Measurements from ENCODE around the gene TUBAL3.

Gene TUBAL3

DNA sequence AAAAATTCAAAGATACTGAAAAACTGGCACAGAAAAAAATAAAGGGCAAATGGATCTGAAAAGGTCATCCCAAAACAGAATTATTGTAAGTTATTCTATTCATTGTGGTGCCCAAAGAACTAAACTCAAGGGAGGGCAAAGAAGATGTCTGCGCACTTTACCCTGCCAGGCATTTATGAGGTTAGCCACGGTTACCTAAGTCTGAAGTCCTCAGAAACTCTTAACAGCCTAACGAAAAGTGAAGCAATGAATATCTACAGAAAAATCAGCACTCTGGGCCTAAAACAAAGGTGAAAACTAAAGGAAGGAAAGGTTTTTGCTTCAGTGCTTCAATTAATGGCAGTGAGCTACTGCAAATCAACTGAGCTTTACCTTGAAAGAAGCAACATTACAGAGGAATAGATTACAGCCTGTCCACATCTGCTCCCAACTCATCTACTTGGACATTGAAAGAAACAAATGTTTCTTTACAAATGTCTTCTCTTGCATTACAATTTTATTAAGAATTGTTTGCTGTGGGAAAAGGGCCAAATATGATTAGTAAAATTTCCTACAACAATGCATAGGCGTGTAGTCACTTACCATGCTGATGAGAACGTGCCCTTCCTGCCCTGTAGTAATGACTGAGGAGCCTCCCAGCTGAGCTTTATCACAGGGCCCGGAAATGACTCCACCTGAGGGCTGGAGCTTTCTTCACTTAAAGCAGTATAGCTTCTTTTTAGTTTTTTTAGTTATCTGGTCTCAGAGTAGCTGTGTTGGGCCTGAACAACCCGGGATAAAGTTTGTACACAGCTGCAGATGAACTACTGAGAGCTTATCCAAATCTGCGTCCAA lies at the start of gene TUBAL3:
TSS of gene TUBAL3 (minus strand) at position 621 of the 834 bp plus-strand sequence. CDS start at position 585, 36 bp downstream.
- DNase-seq (ENCODE audit: low spot score): no peak

DNA sequence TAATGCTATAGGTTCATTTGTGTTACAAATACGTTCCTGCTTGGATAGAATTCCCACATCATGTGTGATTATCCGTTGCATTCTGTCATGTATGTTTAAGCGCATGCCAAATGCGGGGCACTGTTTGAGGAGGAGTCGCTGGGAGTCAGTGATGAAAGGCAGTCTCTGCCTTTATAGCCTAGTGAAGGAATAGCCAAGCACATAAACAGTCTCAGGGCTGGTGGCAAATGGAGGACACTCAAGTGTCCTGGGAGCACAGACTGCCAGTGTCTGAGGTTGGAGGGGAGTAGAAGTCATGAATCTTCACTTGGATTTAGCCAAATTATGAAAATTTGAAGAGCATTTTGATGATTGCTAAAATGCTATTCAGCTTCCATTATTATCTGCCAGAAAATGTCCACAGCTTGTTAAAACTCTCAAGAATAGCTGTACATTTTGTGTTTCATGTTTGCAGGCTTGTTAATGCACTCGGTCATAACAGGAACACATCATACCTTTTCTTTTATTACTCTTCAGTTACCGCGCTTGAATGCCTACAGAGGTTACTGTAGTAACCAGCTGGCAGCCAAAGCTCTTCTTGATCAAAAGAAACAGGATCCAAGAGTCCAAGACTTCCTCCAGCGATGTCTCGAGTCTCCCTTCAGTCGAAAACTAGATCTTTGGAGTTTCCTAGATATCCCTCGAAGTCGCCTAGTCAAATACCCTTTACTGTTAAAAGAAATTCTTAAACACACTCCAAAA lies 49.3 kb upstream of the TUBAL3 start:
- no peak for DNase-seq (ENCODE audit: low spot score)

DNA sequence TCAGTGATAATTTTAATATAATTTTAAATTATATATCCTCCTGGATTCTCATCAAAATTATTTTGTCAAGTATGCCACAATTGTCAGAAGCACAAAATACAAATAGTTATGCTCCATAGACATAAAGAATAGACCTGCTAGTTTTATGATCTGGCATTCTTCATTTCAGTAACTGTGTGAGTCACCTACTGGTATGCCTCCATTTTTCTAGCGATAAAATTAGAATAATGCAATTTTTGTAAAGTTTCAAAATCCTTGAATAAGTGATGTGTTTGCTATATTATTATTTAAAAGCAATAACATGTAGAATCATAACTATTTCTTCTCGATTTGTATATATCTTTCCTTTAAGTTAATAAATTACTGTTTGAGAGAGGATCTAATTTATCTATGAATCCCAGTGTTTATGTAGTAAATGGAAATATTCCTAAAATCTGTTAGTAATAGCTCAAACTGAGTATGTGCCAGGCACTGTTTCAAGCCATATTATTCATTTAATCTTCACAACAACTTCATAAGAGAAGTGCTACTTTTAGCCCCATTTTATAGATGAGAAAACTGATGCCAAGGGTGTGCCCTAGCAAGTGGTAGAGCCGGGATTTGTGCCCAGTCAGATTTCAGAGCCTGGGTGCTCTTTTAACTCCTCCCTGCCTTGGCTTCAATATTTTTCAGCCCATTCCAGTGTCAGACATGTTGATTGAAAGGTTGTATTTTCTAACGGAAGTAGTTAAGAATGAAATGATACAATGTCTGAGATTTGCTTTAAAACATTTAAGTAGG lies 46.2 kb upstream of the TUBAL3 start:
- no peak for DNase-seq (ENCODE audit: low spot score)

DNA sequence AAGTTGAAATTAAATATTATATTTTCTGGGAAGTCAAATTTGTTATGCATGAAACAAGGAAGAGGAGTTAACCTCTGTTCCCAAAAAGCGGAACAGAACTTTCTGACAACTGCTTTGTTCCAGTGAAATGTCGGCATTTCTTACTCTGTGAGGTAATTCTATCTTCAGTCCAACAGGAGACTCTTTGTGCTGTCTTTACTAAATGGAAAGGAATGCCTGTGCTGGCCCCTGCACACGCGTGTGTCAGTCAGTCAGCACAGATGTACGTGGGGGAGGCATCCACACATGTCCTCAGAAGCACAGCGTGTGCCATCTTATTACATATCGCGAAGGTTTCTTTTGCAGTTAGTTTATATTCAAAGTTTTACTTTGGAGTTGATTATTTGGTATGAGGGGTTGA lies 45.2 kb upstream of the TUBAL3 start:
- no peak for DNase-seq (ENCODE audit: low spot score)

DNA sequence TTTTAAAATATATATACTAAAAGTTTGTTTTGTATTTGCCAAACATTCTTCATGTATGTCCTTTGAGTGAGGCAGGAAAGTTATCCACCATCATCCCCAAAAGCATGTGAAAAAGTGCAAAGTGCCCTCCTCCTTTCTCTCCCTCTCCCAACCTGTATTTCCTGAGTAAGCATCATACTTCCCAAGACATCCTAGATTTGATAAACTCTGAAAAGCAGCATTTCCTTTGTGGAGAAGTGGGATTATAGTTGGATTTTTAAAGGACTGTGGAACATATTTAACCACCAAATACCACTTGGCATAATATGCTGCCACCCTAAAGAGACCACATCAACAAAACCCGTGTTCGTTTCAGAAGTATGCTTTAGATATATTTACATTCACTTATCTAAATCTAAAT lies 44.6 kb upstream of the TUBAL3 start:
- no peak for DNase-seq (ENCODE audit: low spot score)

DNA sequence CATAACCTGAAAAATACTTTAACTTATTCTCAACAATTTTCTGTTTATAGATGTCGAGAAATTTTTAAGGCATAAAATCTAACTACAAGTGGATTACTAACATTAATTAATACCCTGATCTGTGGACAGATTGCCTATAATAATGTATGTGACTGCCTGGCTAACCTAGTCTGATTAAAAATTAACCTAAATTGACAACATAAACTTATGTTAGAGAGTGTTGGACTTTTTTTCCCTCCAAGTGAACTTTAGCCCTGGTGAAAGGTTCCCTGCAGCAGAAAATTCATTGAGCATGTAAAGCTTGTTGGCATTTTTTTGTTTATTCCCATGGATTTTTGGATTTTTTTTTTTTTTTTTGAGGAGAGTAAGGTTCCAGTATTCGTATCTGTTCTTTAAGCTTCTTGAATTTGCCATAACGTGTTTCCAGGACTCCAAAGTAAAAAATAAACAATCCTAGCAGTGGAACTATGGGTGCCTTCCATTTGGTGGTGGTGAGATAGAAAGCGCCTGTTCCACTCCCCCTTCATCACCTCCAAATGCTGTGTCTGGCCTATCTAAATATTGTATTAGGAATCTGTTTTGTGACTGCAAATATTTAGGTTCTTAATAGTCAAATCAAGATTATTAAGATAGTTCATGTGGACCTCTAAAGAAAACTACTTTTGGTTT lies 43.8 kb upstream of the TUBAL3 start:
- DNase-seq (ENCODE audit: low spot score): no peak

DNA sequence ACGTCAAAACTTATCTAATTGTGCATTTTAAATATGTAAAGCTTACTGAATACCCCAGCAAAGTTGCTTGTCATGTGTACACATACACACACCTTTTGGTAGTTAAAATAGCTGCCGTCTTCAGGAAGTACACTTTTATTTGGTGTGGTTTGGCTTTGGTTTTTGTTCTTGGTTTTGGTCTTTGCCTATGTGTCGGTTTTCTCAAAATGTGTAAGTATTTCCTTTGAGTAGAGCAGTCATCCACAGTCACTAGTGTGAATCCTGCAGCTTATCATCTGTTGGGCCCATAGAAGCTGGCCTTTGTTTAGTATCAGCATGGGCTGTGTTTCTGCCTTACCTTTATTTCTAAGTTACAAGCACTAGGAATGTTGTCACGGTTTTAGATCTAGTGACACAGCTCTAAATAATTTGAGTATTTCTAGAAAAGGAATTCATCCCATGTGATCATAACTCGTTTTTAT lies 43.0 kb upstream of the TUBAL3 start:
- DNase-seq (ENCODE audit: low spot score): no peak

DNA sequence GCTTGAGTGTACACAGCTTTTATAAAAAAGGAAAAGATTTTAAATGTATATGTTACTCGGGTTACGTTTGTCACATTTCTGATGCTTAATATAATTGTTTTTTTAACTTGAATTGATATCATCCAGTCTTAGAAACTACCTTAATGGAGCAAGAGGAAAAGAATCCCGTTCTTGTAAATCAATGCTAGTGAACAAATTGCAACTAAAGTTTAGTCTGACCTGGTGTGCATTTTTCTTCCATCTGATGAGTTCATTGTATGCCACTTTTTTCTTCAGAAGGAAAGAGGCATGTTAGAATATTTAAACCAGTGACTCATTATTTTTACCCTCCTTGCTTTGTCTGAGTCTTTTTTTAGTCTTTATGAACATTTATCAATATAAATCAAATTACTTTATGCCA lies 42.4 kb upstream of the TUBAL3 start:
- DNase-seq (ENCODE audit: low spot score): no peak

DNA sequence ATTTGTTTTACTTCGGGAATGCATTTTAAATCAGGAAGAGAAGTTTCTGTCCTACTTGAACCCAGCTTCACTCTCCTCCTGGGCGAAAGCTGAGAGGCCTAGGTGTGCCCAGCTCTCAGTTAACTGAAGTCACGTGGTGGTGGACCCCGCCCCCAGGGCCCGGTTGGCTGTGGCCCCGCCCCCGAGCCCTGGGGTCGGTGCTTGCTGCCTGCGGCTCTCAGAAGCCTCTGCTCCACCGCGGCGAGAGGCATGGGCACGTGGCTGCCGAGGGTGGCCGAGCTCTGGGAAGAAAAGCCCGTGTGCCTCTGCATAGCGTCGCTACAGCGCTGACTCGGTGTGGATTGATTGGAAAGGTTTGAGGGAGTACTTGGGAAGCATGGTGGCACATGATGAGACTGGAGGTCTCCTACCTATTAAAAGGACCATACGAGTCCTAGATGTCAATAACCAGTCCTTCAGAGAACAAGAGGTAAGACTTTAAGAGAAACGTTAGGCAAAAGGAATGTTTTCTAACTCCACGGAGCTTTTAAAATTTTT lies 41.8 kb upstream of the TUBAL3 start:
- no peak for DNase-seq (ENCODE audit: low spot score)

DNA sequence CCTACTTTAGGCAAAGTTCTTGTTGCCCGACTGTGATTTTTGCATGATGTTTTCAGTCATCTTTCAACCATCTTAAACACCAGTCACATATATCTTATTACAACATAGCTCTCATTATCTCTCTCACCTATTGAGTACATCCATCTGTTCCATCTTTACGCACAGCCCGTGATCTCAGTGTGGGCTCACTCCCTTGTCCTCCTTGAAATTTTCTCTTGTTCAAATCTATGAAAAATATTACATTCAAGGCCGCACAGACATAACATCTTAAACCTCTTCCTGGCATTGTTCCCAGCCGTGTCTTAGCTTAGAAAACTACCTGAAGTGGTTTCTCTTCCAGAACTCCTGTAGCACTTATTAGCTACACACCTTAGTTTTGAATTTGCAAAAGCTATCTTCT lies 40.4 kb upstream of the TUBAL3 start:
- no peak for DNase-seq (ENCODE audit: low spot score)

DNA sequence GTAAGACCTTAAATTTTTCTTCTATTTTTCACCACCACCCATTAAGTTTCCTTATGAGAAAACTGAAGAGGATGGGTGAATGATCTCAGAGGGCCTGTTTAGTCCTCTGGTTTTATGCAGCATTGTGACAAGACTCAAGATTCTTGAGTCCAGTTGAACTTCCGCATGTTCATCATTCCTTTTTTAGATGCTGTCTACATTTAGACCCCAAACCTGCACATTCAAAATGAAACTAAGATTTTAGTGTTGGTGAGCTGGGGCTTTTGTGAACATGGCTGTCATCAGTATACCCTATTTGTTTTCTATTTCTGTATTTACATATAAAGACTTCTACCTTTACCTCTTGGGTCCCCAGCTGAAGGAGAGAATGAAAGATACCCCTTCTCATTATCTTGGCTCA lies 38.8 kb upstream of the TUBAL3 start:
- DNase-seq (ENCODE audit: low spot score): no peak

DNA sequence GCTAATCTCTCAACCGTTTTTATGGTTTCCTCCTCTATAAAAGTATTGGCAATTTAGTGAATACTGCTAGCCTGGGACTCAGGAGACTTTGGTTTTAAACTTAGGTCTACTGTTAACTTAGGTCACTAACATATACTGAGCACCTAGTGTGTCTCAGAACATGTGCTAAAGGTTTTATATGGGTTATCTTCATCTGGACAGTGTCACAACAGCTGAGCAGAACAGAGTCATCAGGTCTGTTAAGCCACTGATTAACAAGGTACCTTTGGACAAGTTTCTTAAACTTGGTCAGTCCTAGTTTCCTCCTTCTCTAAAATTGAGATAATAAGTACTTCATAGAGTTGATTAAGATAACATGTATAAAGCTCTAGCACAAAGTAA lies 38.4 kb upstream of the TUBAL3 start:
- DNase-seq (ENCODE audit: low spot score): no peak

DNA sequence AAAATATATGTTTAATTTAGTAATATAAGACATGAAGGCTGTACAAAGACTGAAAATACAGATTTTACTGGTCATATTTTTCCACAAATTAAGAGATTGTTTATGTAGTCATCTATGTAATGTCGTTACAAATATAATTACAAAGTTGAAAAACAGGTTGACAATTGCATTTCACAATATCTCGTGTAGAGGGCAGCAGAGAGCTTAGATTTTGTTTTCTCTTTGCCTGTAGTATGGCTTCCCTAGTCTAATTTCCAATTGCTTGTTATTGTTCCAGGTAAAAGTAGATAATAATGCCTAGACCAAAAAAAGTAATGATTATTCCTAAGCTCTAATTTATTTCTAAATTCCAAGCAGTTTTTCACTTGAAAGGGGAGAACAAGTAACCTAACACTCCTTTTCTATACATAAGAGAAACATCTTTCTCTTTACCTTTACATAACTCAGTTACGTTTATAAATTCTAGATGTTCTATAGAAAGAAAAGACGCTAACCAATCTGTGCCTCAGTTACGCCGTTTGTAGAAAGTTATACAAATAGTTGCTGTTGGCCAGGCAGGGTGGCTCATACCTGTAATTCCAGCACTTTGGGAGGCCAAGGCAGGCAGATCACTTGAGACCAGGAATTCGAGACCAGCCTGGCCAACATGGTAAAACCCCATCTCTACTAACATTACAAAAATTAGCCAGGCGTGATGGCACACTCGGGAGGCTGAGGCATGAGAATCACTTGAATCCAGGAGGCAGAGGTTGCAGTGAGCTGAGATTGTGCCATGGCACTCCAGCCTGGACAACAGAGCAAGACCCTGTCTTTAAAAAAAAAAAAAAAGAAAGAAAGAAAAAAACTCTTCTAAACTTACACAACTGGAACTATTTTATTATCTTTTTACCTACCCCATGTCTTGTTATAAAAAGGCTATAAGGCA lies 37.7 kb upstream of the TUBAL3 start:
- DNase-seq (ENCODE audit: low spot score): no peak

DNA sequence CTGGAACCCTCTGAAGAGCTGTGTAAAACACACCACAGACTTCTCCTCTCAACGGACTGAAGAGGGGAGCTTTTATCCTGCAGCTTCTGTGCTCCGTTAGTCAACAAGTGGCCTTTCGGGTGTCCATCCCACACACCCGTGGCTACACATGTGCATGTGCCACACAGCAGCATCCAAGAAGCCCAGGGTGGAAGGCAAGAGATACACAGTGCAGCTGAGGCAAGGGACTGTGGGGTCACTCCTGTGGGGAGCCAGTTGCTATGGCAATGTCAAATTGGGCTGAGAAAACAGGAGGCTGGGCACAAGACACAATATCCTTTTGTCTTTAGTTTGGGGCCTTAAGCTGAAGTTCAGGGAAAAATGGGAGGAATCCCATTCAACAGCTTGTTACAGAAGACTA lies 36.5 kb upstream of the TUBAL3 start:
- no peak for DNase-seq (ENCODE audit: low spot score)

DNA sequence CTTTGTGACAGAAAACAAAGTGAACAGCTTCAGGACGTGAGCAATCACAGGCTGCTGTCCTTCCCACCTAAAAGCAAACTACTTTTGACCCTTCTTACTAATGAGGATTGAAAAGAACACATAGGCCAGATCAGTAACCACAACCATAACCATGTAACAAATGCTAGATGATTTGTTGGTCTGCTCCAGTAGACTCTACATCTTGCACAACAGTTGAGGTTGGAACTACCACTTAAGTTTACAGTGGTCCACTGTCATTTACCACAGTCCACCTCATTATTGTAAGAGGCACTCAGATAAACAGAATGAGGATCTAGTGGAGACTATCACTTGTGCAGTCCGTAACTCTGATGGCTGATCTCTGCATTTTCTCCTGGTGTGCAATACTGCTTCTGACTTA lies 35.6 kb upstream of the TUBAL3 start:
- DNase-seq (ENCODE audit: low spot score): no peak

DNA sequence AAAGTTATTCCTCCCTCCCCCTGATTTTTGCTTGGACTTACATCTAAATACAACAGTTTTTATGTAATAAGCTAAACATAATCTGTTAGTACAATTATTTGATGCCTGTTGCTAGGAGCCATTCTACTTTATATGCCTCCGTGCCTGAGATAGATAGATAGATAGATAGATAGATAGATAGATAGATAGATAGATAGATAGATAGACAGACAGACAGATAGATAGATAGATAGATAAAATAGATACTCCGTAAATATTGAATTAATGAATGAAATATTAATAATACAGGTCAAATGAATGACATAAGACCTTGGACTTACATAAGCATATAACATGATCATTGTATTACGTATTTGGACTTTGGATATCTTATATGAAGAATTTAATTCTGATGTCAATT lies 30.7 kb upstream of the TUBAL3 start:
- DNase-seq (ENCODE audit: low spot score): no peak

DNA sequence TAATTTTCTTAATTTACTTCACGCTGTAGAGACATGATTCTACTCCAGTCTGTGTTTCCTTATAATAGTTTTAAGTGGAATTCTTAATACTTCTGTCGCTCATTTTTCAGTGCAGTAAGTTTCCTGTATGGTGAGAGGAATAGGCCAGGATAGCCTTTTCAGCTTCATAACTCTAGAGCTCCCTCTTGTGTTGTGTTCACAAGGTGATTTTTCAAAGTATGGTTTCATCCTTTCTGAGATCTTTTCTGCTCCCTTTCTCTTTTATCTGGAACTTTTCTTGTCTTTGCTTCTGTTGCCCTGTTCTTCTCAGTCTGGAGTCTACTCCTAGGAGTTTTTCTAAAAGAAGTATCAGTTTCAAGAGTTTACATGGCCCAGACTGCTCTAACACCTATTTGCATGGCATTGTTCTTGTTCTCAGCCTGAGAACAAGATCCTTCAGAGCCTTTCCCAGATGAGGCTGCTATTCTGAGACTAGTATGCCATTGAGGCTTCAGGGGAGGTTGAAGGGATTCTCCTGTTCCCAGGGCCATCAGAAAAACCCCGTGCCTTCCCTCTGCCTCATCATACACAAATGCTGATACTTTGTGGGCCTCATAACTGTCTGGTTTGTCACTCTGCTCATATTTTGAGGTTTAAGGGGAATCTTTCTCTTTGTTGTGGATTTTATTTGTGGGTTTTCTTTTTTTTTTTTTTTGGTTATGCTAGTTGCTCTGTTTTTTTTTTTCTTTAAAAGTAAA lies 29.6 kb upstream of the TUBAL3 start:
- peak; percentile 51 for DNase-seq (ENCODE audit: low spot score)

DNA sequence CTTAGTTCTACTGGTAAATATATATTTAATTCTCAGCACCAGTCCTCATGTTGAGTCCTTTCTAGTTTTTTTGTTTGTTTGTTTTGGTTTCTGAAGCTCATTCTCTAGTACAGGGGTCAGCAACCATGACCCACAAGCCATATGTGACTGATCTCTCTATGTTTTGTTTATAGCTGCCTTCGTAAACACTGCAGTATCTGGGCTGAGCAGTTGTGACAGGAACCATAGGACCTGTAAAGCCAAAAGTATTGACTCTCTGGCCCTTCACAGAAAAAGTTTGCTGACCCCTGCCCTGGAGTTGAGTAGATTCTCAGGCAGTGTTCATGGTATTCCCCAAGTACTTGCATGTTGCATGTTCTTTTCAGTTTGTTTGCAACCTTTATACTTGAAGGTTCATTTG lies 28.6 kb upstream of the TUBAL3 start:
- DNase-seq (ENCODE audit: low spot score): no peak

DNA sequence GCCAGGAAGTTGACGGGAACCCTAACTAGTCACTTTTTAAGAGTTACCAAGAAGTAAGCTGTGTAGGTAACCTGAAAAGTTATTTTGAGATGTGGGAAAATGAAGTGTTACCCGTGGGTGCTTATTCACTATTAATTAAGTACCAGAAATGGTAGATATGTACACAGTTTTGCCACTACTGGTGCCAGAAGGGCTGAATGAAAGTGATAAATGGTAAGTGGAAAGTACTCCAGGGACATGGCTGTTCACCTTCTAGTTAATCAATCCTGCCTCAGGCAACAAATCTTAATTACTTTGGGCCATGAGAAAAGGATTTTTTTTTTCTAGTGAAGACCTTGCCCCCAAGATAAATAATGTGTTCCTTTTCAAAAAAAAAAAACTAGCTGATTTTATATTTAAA lies 23.5 kb upstream of the TUBAL3 start:
- no peak for DNase-seq (ENCODE audit: low spot score)

DNA sequence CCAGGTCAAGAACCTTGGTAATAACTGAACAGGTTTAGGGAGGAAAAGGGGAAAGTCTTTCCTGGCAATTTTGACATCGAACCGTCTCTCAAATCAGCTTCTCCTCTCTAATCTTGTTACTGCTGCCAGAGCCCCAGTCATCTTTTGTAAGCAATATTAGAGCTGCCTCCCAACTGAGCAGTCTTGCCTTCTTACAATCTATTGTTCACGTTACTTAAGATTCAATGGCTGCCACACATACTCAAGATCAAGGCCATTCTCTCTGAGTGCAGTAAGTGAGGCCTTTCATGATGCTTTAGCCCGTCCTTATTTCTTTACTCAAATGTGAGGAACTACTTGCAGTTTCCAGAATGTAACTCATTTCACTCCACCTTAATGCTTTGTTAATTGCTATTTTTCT lies 20.1 kb upstream of the TUBAL3 start:
- no peak for DNase-seq (ENCODE audit: low spot score)
